IMR-90 (cell line): ENCODE data around the gene CMIP. TPM values are rescaled to one million over a fixed set of nuclear protein-coding genes. Genes with fewer than 3 reads are reported as not detected.
A peak's percentile ranks its signal among the peaks of the same experiment; 100 is the strongest.

Experiments
- ATAC-seq: fragments of 200-7000 bp; cut with Tn5 transposase; 2 replicates; pipeline ENCODE4 v1.9.1; 2020; ENCODE audit warnings: low read depth, mild to moderate bottlenecking, moderate library complexity
- BruUV-seq: library from RNA; stranded (reverse); fragments of 400-500 nt; replicated peaks from 2 replicates; lab custom pipeline; 2021; lab: Mats Ljungman, UMichigan
- CTCF ChIA-PET: fragments of 300-600 bp; formaldehyde crosslinking; extraction: SDS; loops from one replicate; lab custom pipeline; 2021; ENCODE audit warnings: antibody characterized with exemption; lab: Yijun Ruan, JAX
- POLR2A ChIA-PET: fragments of 300-600 bp; sonication (Branson Sonifier 250); formaldehyde crosslinking; loops from one replicate; lab custom pipeline; 2022; ENCODE audit warnings: antibody characterized with exemption; ENCODE audit not compliant: unreplicated experiment; lab: Charles Lee
- DNase-seq: peaks from one replicate; pipeline ENCODE4 v3.0.0; 2013
- H2AFZ ChIP-seq: replicated peaks from 2 replicates; pipeline ENCODE3; 2013; ENCODE audit warnings: low read length, mild to moderate bottlenecking; ENCODE audit not compliant: poor library complexity
- H2AK5ac ChIP-seq: 2 replicates; pipeline ENCODE4 v1.6.1; 2013; ENCODE audit warnings: low read depth, low read length, inconsistent platforms
- H2AK9ac ChIP-seq: replicated peaks from 2 replicates; pipeline ENCODE3; 2013; ENCODE audit warnings: mild to moderate bottlenecking, low read depth, low read length, moderate library complexity; ENCODE audit not compliant: poor library complexity
- H2BK120ac ChIP-seq: 2 replicates; pipeline ENCODE4 v1.6.1; 2013; ENCODE audit warnings: low read depth, low read length, inconsistent platforms
- H2BK15ac ChIP-seq: 3 replicates; pipeline ENCODE4 v1.6.1; 2013; ENCODE audit warnings: low read depth, low read length, inconsistent platforms
- H2BK20ac ChIP-seq: 2 replicates; pipeline ENCODE4 v1.6.1; 2013; ENCODE audit warnings: low read depth, mild to moderate bottlenecking, inconsistent platforms, low read length, moderate library complexity
- H2BK5ac ChIP-seq: 2 replicates; pipeline ENCODE4 v1.6.1; 2013; ENCODE audit warnings: mild to moderate bottlenecking, low read depth, low read length, inconsistent platforms; ENCODE audit not compliant: poor library complexity, severe bottlenecking
- H3K14ac ChIP-seq: replicated peaks from 2 replicates; pipeline ENCODE4 v1.6.1; 2013; ENCODE audit warnings: low read depth, low read length, inconsistent platforms
- H3K18ac ChIP-seq: 2 replicates; pipeline ENCODE4 v1.6.1; 2013; ENCODE audit warnings: low read depth, low read length, control low read depth
- H3K23ac ChIP-seq: 2 replicates; pipeline ENCODE4 v1.6.1; 2013; ENCODE audit warnings: low read depth, low read length, inconsistent platforms
- H3K27ac ChIP-seq: 2 replicates; pipeline ENCODE4 v1.5.1; 2013; ENCODE audit warnings: mild to moderate bottlenecking, control low read depth, low read length; ENCODE audit not compliant: insufficient read depth
- H3K27me3 ChIP-seq: 2 replicates; pipeline ENCODE4 v1.6.1; 2013; ENCODE audit warnings: low read length; ENCODE audit not compliant: control insufficient read depth, insufficient read depth
- H3K36me3 ChIP-seq: 2 replicates; pipeline ENCODE4 v1.6.1; 2013; ENCODE audit warnings: low read length, mixed read lengths; ENCODE audit not compliant: control insufficient read depth, insufficient read depth
- H3K4ac ChIP-seq: 2 replicates; pipeline ENCODE4 v1.6.1; 2013; ENCODE audit warnings: low read depth, low read length, inconsistent platforms
- H3K4me1 ChIP-seq: 2 replicates; pipeline ENCODE4 v1.6.1; 2013; ENCODE audit warnings: low read length, mixed read lengths; ENCODE audit not compliant: control insufficient read depth, insufficient read depth
- H3K4me2 ChIP-seq: 2 replicates; pipeline ENCODE4 v1.6.1; 2013; ENCODE audit warnings: low read depth, mild to moderate bottlenecking, control low read depth, low read length, moderate library complexity
- H3K4me3 ChIP-seq: 2 replicates; pipeline ENCODE4 v1.5.1; 2013; ENCODE audit warnings: low read depth, mild to moderate bottlenecking, control low read depth, low read length, moderate library complexity; ENCODE audit not compliant: insufficient read depth
- H3K56ac ChIP-seq: 2 replicates; pipeline ENCODE4 v1.6.1; 2013; ENCODE audit warnings: low read length, inconsistent platforms; ENCODE audit not compliant: insufficient read depth; ENCODE audit errors: extremely low read depth
- H3K79me1 ChIP-seq, 2 experiments: 2 replicates each; pipeline ENCODE4 v1.6.1; 2013; ENCODE audit warnings: low read length in 2 of 2, inconsistent platforms in 1 of 2, low read depth in 1 of 2
- H3K9ac ChIP-seq: 2 replicates; pipeline ENCODE4 v1.6.1; 2013; ENCODE audit warnings: low read depth, low read length, control low read depth
- H3K9me1 ChIP-seq: 2 replicates; pipeline ENCODE4 v1.6.1; 2013; ENCODE audit warnings: low read length, inconsistent platforms; ENCODE audit not compliant: insufficient read depth
- H3K9me3 ChIP-seq: 2 replicates; pipeline ENCODE4 v1.6.1; 2013; ENCODE audit warnings: low read length; ENCODE audit not compliant: control insufficient read depth, insufficient read depth
- H4K20me1 ChIP-seq: 2 replicates; pipeline ENCODE4 v1.6.1; 2013; ENCODE audit warnings: low read length, inconsistent platforms; ENCODE audit not compliant: insufficient read depth
- H4K5ac ChIP-seq: 2 replicates; pipeline ENCODE4 v1.6.1; 2013; ENCODE audit warnings: mild to moderate bottlenecking, low read depth, low read length, control low read depth
- H4K8ac ChIP-seq, 2 experiments: 2 replicates each; pipeline ENCODE4 v1.6.1; 2013; ENCODE audit warnings: low read depth in 2 of 2, low read length in 2 of 2, control low read depth in 1 of 2, inconsistent platforms in 1 of 2
- H4K91ac ChIP-seq: 2 replicates; pipeline ENCODE4 v1.6.1; 2013; ENCODE audit warnings: low read depth, low read length, inconsistent platforms; ENCODE audit not compliant: insufficient read depth
- CEBPB ChIP-seq: IDR thresholded peaks from 2 replicates; pipeline ENCODE4 v1.6.1; 2012; ENCODE audit warnings: low read depth, low read length, improper control_type of control experiment
- CTCF ChIP-seq: conservative IDR thresholded peaks from 2 replicates; pipeline ENCODE4 v1.5.1; 2012; ENCODE audit warnings: mild to moderate bottlenecking, low read depth, low read length, improper control_type of control experiment
- FOS ChIP-seq: fragments of 150-350 bp; IDR thresholded peaks from 2 replicates; pipeline ENCODE4 v1.6.1; 2016; ENCODE audit warnings: low read depth, low read length
- MXI1 ChIP-seq: IDR thresholded peaks from 2 replicates; pipeline ENCODE4 v1.6.1; 2012; ENCODE audit warnings: low read depth, mild to moderate bottlenecking, low read length, moderate library complexity, borderline replicate concordance
- NFE2L2 ChIP-seq: fragments of 150-350 bp; IDR thresholded peaks from 2 replicates; pipeline ENCODE4 v1.6.1; 2016; ENCODE audit warnings: low read depth, mild to moderate bottlenecking, low read length
- WGBS, 2 experiments: methylation state at CpG; one replicate each; pipeline versions ENCODE4 v1.1.5 to v1.1.7; 2013; ENCODE audit warnings: missing lambda C conversion rate in 2 of 2; ENCODE audit not compliant: insufficient read length in 1 of 2; ENCODE audit errors: extremely low coverage in 2 of 2; 5-methylcytosine and 5-hydroxymethylcytosine counted together
- dilution Hi-C: fragments of 300-500 bp; cut with HindIII; formaldehyde crosslinking; loops from one replicate; pipeline ENCODE4 v1.14.3; 2018; ENCODE audit warnings: low sequenced_read_pairs; ENCODE audit not compliant: unreplicated experiment
- in situ Hi-C: fragments of 300-500 bp; cut with MboI; formaldehyde crosslinking; loops from 3 replicates; pipeline ENCODE4 v1.14.3; 2019; ENCODE audit warnings: low sequenced_read_pairs, inconsistent platforms, mixed read lengths
- intact Hi-C: fragments of 100-400 bp; cut with micrococcal nuclease; formaldehyde crosslinking; loops from 2 replicates; pipeline ENCODE4 v1.10.0; 2022
- polyA plus RNA-seq, 3 experiments: library from polyadenylated mRNA; depleted of rRNA; stranded (reverse); fragments of >200 nt; gene quantifications; 2 replicates each; pipeline ENCODE4 v1.2.3, GENCODE V29; 2012; ENCODE audit warnings: low replicate concordance in 1 of 3
- total RNA-seq: library from RNA; depleted of rRNA; stranded (reverse); fragments of >200 nt; gene quantifications from 2 replicates; pipeline ENCODE4 v1.2.3, GENCODE V29; 2012

The CMIP gene
- total and polyA plus RNA-seq, 2 of the 4 experiments (the other 2 are of a cell fraction): 3.2 to 11.6 TPM

- H3K4me2 ChIP-seq: no peak overlapping the region
- H3K18ac ChIP-seq: no peak overlapping the region
- peak; percentile 80 for ATAC-seq
- no TSS peak for BruUV-seq
- no peaks in the 10 kb centered on the region for H3K79me1 ChIP-seq
- DNase-seq: peak; percentile 73
- intact Hi-C loops: no loop called here
- H3K9me3 ChIP-seq: no peaks in the 10 kb centered on the region
- no peak overlapping the region for H3K4ac ChIP-seq
- H2BK20ac ChIP-seq: no peak overlapping the region
- H2AK5ac ChIP-seq: peak overlapping the region; percentile 39; the same call in 1 of the 2 replicates
- CTCF ChIA-PET: no interaction called here
- no peak overlapping the region for H2BK15ac ChIP-seq
- H4K8ac ChIP-seq: no peak overlapping the region
- peaks cover 18% of the 10 kb centered on the region for H3K4me1 ChIP-seq
- H2AFZ ChIP-seq: no peak overlapping the region
- no peak overlapping the region for H2BK120ac ChIP-seq
- H2BK5ac ChIP-seq: no peak overlapping the region
- TF ChIP-seq CTCF: no peak
- no peak for TF ChIP-seq NFE2L2
- TF ChIP-seq CEBPB: peak; percentile 6; the same call in 1 of the 2 replicates
- peak; percentile 83 for TF ChIP-seq MXI1
- TF ChIP-seq FOS: no peak
- H3K4me3 ChIP-seq: no peak overlapping the region
- H3K14ac ChIP-seq: no peak overlapping the region
- H4K91ac ChIP-seq: no peak overlapping the region
- 83% methylated on average over 15 of the region's 27 CpGs; no CpG with 5 or more reads in 1 of the 2 experiments for WGBS, 2 experiments
- no peak overlapping the region for H4K5ac ChIP-seq
- no peak overlapping the region for H3K27ac ChIP-seq
- peaks cover 8% of the 10 kb centered on the region for H3K9me1 ChIP-seq
- in situ Hi-C loops: no loop called here
- H3K36me3 ChIP-seq: peaks cover 41% of the 10 kb centered on the region
- peaks cover 2% of the 10 kb centered on the region for H3K27me3 ChIP-seq
- dilution Hi-C loops: no loop called here
- no peak overlapping the region for H3K56ac ChIP-seq
- no peak overlapping the region for H3K23ac ChIP-seq
- POLR2A ChIA-PET: no interaction called here
- H3K9ac ChIP-seq: no peak overlapping the region
- H2AK9ac ChIP-seq: no peak overlapping the region
- peaks cover 58% of the 10 kb centered on the region for H4K20me1 ChIP-seq
These were observed 263.0 kb downstream of the CMIP start for GRCh38 chr16:81707411-81708265.
